Measurements from ENCODE around the gene DMPK.

- TF ChIP-seq CTCF (conservative IDR thresholded peaks at IDR 0.05 in 1 of 2, IDR thresholded peaks at IDR 0.05 in 1 of 2; ENCODE audit: low read depth in 1 of 2, low read length in 2 of 2) (no peak), EZH2 (IDR thresholded peaks at IDR 0.05; ENCODE audit: low read length, missing control alignments) (no peak)
Measured at GRCh38 chr19:45742969-45743368, 39.3 kb downstream of the DMPK start.

All from fibroblast of lung (primary cell).